ENCODE measurements around the gene RNF150.

GRCh38 chr4:140869446-140869845, 263.8 kb downstream of the RNF150 start:
- TF ChIP-seq POLR2AphosphoS5 (IDR thresholded peaks at IDR 0.05; ENCODE audit: low read depth, low read length) (no peak), TAF1 (IDR thresholded peaks at IDR 0.05; ENCODE audit: borderline replicate concordance, low read depth, low read length) (no peak), POLR2A (IDR thresholded peaks at IDR 0.05; ENCODE audit: low read depth, low read length) (no peak)

Data from GM12892 (cell line).